HL-60/S4 treated with retinoic acid at 250 ng/mL for 4 days and 3 days (cell line): Measurements from ENCODE around the gene UNC45A.

Source experiments
- in situ Hi-C: fragments of 300-500 bp; cut with MboI; formaldehyde crosslinking; loops from 2 replicates; pipeline ENCODE4 v1.7.0; 2022; ENCODE audit warnings: low sequenced_read_pairs

UNC45A gene

GRCh38 chr15:90990446-90990845 lies 55.4 kb downstream of the UNC45A start:
- in situ Hi-C loops = no loop called here

- in situ Hi-C loops = no loop called here
These were observed 56.7 kb downstream of the UNC45A start for GRCh38 chr15:90991587-90992285.

GRCh38 chr15:90994059-90994416 lies 59.0 kb downstream of the UNC45A start:
- in situ Hi-C loops = no loop called here

- in situ Hi-C loops = no loop called here
These were observed 59.6 kb downstream of the UNC45A start, which contains the start of gene PRC1 for GRCh38 chr15:90994417-90995311. PRC1 (minus strand) TSS chr15:90994535; CDS start chr15:90994417, 118 bp downstream.

- in situ Hi-C loops = no loop called here
These were observed 63.7 kb downstream of the UNC45A start for GRCh38 chr15:90998737-90999136.

GRCh38 chr15:91001209-91001608 lies 66.1 kb downstream of the UNC45A start:
- in situ Hi-C loops = no loop called here
